SK-N-SH treated with all-trans-retinoic acid at 6 μM for 48 hours (cell line): ENCODE measurements around the gene POLR2H.

Experiments used
- BACH2 ChIP-seq: fragments of 250-450 bp; sonication (Bioruptor Pico); IDR thresholded peaks from 2 replicates; pipeline ENCODE4 v1.9.0; 2021; ENCODE audit warnings: mild to moderate bottlenecking, borderline replicate concordance
- CSDC2 ChIP-seq: fragments of 250-450 bp; sonication (Bioruptor Pico); IDR thresholded peaks from 2 replicates; pipeline ENCODE4 v1.5.0; 2020; ENCODE audit warnings: mild to moderate bottlenecking, moderate library complexity
- OSR1 ChIP-seq: fragments of 250-450 bp; sonication (Bioruptor Pico); IDR thresholded peaks from 2 replicates; pipeline ENCODE4 v1.8.0; 2022; ENCODE audit warnings: moderate library complexity, mild to moderate bottlenecking, inconsistent platforms
- RARB ChIP-seq: fragments of 250-450 bp; sonication (Bioruptor Pico); IDR thresholded peaks from 2 replicates; pipeline ENCODE4 v1.8.0; 2021; ENCODE audit warnings: mild to moderate bottlenecking, moderate library complexity
- SNAI2 ChIP-seq: fragments of 250-450 bp; sonication (Bioruptor Pico); IDR thresholded peaks from 2 replicates; pipeline ENCODE4 v1.5.0; 2020; ENCODE audit warnings: mild to moderate bottlenecking, moderate library complexity
- TOX ChIP-seq: fragments of 250-450 bp; sonication (Bioruptor Pico); IDR thresholded peaks from 2 replicates; pipeline ENCODE4 v1.8.0; 2021; ENCODE audit warnings: mild to moderate bottlenecking, moderate library complexity, borderline replicate concordance
- ZC3H10 ChIP-seq: fragments of 250-450 bp; sonication (Bioruptor Pico); IDR thresholded peaks from 2 replicates; pipeline ENCODE4 v1.5.1; 2021; ENCODE audit warnings: mild to moderate bottlenecking, moderate library complexity
- ZFP3 ChIP-seq: fragments of 250-450 bp; sonication (Bioruptor Pico); IDR thresholded peaks from 2 replicates; pipeline ENCODE4 v1.5.0; 2020; ENCODE audit warnings: mild to moderate bottlenecking, moderate library complexity
- ZFP30 ChIP-seq: fragments of 450-650 bp; formaldehyde crosslinking; IDR thresholded peaks from 2 replicates; pipeline ENCODE4 v1.5.0; 2022; ENCODE audit warnings: mild to moderate bottlenecking, moderate library complexity
- ZNF565 ChIP-seq: fragments of 450-650 bp; formaldehyde crosslinking; conservative IDR thresholded peaks from 2 replicates; pipeline ENCODE4 v1.5.0; 2020; ENCODE audit warnings: low read depth, mild to moderate bottlenecking, moderate library complexity
- ZNF70 ChIP-seq: fragments of 450-650 bp; formaldehyde crosslinking; IDR thresholded peaks from 2 replicates; pipeline ENCODE4 v1.5.0; 2020; ENCODE audit warnings: mild to moderate bottlenecking, moderate library complexity
- ZNF8 ChIP-seq: fragments of 450-650 bp; formaldehyde crosslinking; IDR thresholded peaks from 2 replicates; pipeline ENCODE4 v1.5.0; 2020; ENCODE audit warnings: mild to moderate bottlenecking, moderate library complexity
- TF ChIP-seq, protein P1 (sequence below): fragments of 250-450 bp; sonication (Bioruptor Pico); IDR thresholded peaks from 2 replicates; pipeline ENCODE4 v1.8.0; 2021; ENCODE audit warnings: low read depth, mild to moderate bottlenecking, moderate library complexity, borderline replicate concordance
- TF ChIP-seq, protein P2 (sequence below): fragments of 250-450 bp; sonication (Bioruptor Pico); IDR thresholded peaks from 2 replicates; pipeline ENCODE4 v1.8.0; 2020; ENCODE audit warnings: mild to moderate bottlenecking, moderate library complexity, borderline replicate concordance

DNA sequence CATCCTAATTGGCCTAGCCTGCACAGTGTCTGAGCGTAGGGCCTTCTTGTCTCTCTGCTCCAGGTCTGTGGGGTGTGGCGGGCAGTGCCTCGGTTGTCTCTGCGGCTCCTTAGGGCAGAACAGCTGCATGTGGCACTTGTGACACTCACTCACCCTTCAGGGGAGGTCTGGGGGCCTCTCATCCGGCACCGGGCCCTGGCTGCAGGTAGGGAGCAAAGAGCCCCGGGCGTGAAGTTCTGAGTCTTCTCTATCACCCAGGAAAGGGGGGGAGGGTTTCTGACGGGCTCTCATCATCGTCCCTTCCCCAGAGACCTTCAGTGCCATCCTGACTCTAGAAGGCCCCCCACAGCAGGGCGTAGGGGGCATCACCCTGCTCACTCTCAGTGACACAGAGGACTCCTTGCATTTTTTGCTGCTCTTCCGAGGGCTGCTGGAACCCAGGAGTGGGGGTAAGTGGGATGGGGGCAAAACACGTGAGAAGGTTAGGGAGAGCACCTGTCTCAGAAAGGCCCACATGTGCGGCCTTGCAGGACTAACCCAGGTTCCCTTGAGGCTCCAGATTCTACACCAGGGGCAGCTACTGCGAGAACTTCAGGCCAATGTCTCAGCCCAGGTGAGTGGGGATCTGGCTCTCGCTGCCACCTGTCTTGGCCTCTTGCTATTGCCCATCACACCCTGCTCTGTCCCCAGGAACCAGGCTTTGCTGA lies 21.0 kb downstream of the POLR2H start:
- no peak for TF ChIP-seq ZFP30 (CRISPR knock-in tag)
- TF ChIP-seq TOX (CRISPR knock-in tag) = no peak
- TF ChIP-seq ZNF70 (CRISPR knock-in tag) = no peak
- TF ChIP-seq, protein P1, sequence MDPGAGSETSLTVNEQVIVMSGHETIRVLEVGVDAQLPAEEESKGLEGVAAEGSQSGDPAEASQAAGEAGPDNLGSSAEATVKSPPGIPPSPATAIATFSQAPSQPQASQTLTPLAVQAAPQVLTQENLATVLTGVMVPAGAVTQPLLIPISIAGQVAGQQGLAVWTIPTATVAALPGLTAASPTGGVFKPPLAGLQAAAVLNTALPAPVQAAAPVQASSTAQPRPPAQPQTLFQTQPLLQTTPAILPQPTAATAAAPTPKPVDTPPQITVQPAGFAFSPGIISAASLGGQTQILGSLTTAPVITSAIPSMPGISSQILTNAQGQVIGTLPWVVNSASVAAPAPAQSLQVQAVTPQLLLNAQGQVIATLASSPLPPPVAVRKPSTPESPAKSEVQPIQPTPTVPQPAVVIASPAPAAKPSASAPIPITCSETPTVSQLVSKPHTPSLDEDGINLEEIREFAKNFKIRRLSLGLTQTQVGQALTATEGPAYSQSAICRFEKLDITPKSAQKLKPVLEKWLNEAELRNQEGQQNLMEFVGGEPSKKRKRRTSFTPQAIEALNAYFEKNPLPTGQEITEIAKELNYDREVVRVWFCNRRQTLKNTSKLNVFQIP = no peak
- TF ChIP-seq, protein P2, sequence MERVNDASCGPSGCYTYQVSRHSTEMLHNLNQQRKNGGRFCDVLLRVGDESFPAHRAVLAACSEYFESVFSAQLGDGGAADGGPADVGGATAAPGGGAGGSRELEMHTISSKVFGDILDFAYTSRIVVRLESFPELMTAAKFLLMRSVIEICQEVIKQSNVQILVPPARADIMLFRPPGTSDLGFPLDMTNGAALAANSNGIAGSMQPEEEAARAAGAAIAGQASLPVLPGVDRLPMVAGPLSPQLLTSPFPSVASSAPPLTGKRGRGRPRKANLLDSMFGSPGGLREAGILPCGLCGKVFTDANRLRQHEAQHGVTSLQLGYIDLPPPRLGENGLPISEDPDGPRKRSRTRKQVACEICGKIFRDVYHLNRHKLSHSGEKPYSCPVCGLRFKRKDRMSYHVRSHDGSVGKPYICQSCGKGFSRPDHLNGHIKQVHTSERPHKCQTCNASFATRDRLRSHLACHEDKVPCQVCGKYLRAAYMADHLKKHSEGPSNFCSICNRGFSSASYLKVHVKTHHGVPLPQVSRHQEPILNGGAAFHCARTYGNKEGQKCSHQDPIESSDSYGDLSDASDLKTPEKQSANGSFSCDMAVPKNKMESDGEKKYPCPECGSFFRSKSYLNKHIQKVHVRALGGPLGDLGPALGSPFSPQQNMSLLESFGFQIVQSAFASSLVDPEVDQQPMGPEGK (CRISPR knock-in tag) = no peak
- TF ChIP-seq SNAI2 (CRISPR knock-in tag) = no peak
- TF ChIP-seq OSR1 (CRISPR knock-in tag) = no peak
- TF ChIP-seq ZC3H10 = no peak
- TF ChIP-seq ZNF8 (CRISPR knock-in tag) = no peak
- no peak for TF ChIP-seq RARB
- TF ChIP-seq BACH2 (CRISPR knock-in tag) = no peak
- no peak for TF ChIP-seq ZFP3 (CRISPR knock-in tag)
- no peak for TF ChIP-seq CSDC2 (CRISPR knock-in tag)
- TF ChIP-seq ZNF565 (CRISPR knock-in tag) = no peak
